Panc1 (cell line): ENCODE measurements around the gene FAM240B. TPM values are rescaled to one million over a fixed set of nuclear protein-coding genes. Genes with fewer than 3 reads are reported as not detected.

ENCODE experiments used
- ATAC-seq: fragments of 200-7000 bp; cut with Tn5 transposase; 2 replicates; pipeline ENCODE4 v1.9.1; 2020; ENCODE audit warnings: mild to moderate bottlenecking, moderate library complexity
- BruUV-seq: library from RNA; stranded (reverse); fragments of 400-500 nt; replicated peaks from 2 replicates; lab custom pipeline; 2021; lab: Mats Ljungman, UMichigan
- CTCF ChIA-PET: fragments of 300-600 bp; sonication (Branson Sonifier 250); formaldehyde crosslinking; loops from one replicate; lab custom pipeline; 2022; ENCODE audit warnings: antibody characterized with exemption; lab: Charles Lee
- POLR2A ChIA-PET: fragments of 300-600 bp; sonication (Branson Sonifier 250); formaldehyde crosslinking; loops from one replicate; lab custom pipeline; 2022; ENCODE audit warnings: antibody characterized with exemption; lab: Charles Lee
- DNase-seq: peaks from one replicate; pipeline ENCODE4 v3.0.0-alpha.2; 2010; ENCODE audit warnings: low read depth, low spot score
- H3K27ac ChIP-seq: 2 replicates; pipeline ENCODE4 v1.5.1; 2011; ENCODE audit warnings: mild to moderate bottlenecking, low read length, inconsistent platforms
- H3K27me3 ChIP-seq: fragments of 200-500 bp; sonication (Bioruptor generic); 2 replicates; pipeline ENCODE4 v1.6.0; 2014; ENCODE audit warnings: low read length, inconsistent platforms; ENCODE audit not compliant: control insufficient read depth, insufficient read depth
- H3K36me3 ChIP-seq: fragments of 200-500 bp; sonication (Bioruptor generic); 2 replicates; pipeline ENCODE4 v1.5.1; 2014; ENCODE audit warnings: inconsistent platforms, mild to moderate bottlenecking, low read length, moderate library complexity; ENCODE audit not compliant: control insufficient read depth, insufficient read depth
- H3K4me1 ChIP-seq: 2 replicates; pipeline ENCODE4 v1.5.1; 2011; ENCODE audit warnings: inconsistent platforms, mild to moderate bottlenecking, low read length, moderate library complexity; ENCODE audit not compliant: control insufficient read depth, insufficient read depth
- H3K4me3 ChIP-seq, 2 experiments: 2 replicates each; pipeline ENCODE4 v1.5.1; 2011 to 2012; ENCODE audit warnings: low read depth in 2 of 2, low read length in 2 of 2, mild to moderate bottlenecking in 2 of 2, inconsistent platforms in 1 of 2, moderate library complexity in 1 of 2
- H3K9me3 ChIP-seq: fragments of 200-500 bp; sonication (Bioruptor generic); 2 replicates; pipeline ENCODE4 v1.5.1; 2014; ENCODE audit warnings: low read depth, mild to moderate bottlenecking, inconsistent platforms, low read length, moderate library complexity; ENCODE audit not compliant: control insufficient read depth, insufficient read depth
- CTCF ChIP-seq: fragments of 450-650 bp; IDR thresholded peaks from 2 replicates; pipeline ENCODE4 v1.5.1; 2017; ENCODE audit warnings: mild to moderate bottlenecking
- POLR2AphosphoS5 ChIP-seq: IDR thresholded peaks from 2 replicates; pipeline ENCODE4 v1.6.1; 2012; ENCODE audit warnings: mild to moderate bottlenecking, low read depth, low read length, moderate library complexity
- SIN3A ChIP-seq: IDR thresholded peaks from 2 replicates; pipeline ENCODE4 v1.6.1; 2012; ENCODE audit warnings: low read depth, mild to moderate bottlenecking, low read length, moderate library complexity, borderline replicate concordance; ENCODE audit not compliant: insufficient read depth
- TCF7L2 ChIP-seq: IDR thresholded peaks from 2 replicates; pipeline ENCODE4 v1.6.1; 2011; ENCODE audit warnings: mild to moderate bottlenecking, low read depth, low read length, inconsistent platforms
- in situ Hi-C: cut with HindIII; loops from 2 replicates; pipeline ENCODE4 v1.10.0; 2016; ENCODE audit warnings: low sequenced_read_pairs, low pct_unique_long_range_greater_than_20kb
- intact Hi-C: fragments of 100-400 bp; cut with micrococcal nuclease; formaldehyde crosslinking; loops from one replicate; pipeline ENCODE4 v1.10.0; 2022; ENCODE audit not compliant: unreplicated experiment
- total RNA-seq: library from RNA; stranded (reverse); gene quantifications from one replicate; pipeline ENCODE4 v1.2.1, GENCODE V29; 2021; ENCODE audit not compliant: unreplicated experiment
- TF ChIP-seq, protein P1 (sequence below), 2 experiments: IDR thresholded peaks; 2 replicates each; pipeline ENCODE4 v1.6.1; 2011 to 2012; ENCODE audit warnings: low read depth in 2 of 2, control low read depth in 1 of 2, low read length in 1 of 2, mild to moderate bottlenecking in 1 of 2, moderate library complexity in 1 of 2; ENCODE audit not compliant: insufficient read depth in 1 of 2

FAM240B gene
- total RNA-seq, 1 experiment from 2014 or later: not detected

DNA sequence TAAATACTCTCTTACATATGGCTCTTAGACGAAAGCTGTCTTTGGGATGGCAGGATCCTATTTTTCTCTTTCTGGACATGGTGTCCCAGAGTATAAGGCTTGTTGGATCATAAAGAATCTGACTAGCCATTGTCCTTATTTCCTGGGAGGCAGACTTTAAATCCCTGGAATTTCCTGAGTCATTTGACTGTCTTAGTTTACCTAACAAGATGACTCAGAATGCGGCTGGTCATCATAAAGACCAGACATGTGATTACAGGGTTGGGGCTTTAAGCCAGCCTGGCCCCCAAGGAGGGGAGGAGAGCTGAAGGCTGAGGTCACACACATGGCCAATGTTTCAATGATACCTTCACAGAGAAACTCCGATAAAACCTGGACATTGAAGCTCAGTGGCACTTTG, 37.2 kb downstream of the FAM240B start:
- no peaks in the 10 kb centered on the region for H3K9me3 ChIP-seq
- ATAC-seq: peak; percentile 61
- DNase-seq: peak; percentile 75
- no peaks in the 10 kb centered on the region for H3K27me3 ChIP-seq
- no peak overlapping the region for H3K4me3 ChIP-seq
- intact Hi-C loops: no loop called here
- TF ChIP-seq POLR2AphosphoS5: no peak
- TF ChIP-seq, protein P1, sequence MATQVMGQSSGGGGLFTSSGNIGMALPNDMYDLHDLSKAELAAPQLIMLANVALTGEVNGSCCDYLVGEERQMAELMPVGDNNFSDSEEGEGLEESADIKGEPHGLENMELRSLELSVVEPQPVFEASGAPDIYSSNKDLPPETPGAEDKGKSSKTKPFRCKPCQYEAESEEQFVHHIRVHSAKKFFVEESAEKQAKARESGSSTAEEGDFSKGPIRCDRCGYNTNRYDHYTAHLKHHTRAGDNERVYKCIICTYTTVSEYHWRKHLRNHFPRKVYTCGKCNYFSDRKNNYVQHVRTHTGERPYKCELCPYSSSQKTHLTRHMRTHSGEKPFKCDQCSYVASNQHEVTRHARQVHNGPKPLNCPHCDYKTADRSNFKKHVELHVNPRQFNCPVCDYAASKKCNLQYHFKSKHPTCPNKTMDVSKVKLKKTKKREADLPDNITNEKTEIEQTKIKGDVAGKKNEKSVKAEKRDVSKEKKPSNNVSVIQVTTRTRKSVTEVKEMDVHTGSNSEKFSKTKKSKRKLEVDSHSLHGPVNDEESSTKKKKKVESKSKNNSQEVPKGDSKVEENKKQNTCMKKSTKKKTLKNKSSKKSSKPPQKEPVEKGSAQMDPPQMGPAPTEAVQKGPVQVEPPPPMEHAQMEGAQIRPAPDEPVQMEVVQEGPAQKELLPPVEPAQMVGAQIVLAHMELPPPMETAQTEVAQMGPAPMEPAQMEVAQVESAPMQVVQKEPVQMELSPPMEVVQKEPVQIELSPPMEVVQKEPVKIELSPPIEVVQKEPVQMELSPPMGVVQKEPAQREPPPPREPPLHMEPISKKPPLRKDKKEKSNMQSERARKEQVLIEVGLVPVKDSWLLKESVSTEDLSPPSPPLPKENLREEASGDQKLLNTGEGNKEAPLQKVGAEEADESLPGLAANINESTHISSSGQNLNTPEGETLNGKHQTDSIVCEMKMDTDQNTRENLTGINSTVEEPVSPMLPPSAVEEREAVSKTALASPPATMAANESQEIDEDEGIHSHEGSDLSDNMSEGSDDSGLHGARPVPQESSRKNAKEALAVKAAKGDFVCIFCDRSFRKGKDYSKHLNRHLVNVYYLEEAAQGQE (IDR thresholded peaks at IDR 0.05; ENCODE audit: insufficient read depth in 1 of 2, low read depth in 2 of 2, low read length in 1 of 2): no peak
- no peak for TF ChIP-seq CTCF
- no peak for TF ChIP-seq TCF7L2
- no peak for TF ChIP-seq SIN3A
- CTCF ChIA-PET: no interaction called here
- peak overlapping the region; percentile 71 for H3K27ac ChIP-seq
- in situ Hi-C loops: no loop called here
- BruUV-seq: no TSS peak
- no peaks in the 10 kb centered on the region for H3K36me3 ChIP-seq
- POLR2A ChIA-PET: no interaction called here
- peaks cover 16% of the 10 kb centered on the region for H3K4me1 ChIP-seq

DNA sequence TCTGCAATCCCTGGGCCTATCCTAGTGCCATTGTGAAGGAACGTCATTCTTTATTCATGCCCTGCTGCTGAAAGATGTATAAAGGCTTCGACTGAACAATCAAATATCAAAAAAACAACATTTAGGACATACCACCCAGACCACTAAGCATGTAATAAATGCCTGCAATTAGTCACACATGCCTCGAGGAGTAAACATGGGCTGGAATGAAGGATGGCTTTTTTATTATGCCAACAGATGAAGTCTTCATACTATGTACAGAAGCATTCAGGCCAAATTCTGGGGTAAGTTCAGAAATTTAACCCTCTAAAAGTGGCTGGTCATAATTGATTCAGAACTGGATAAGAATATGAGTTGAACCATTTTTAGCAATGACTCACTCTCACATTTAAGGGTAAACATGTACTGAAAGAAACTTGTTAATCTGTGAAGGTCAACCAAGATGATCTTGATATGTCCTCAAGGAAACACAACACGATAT, 38.1 kb downstream of the FAM240B start:
- intact Hi-C loops (no loop called here), in situ Hi-C loops (no loop called here)
- ATAC-seq: peak; percentile 76
- no peak for TF ChIP-seq SIN3A
- TF ChIP-seq, protein P1 (IDR thresholded peaks at IDR 0.05; ENCODE audit: insufficient read depth in 1 of 2, low read depth in 2 of 2, low read length in 1 of 2): no peak
- no peak for TF ChIP-seq CTCF
- TF ChIP-seq POLR2AphosphoS5: no peak
- no peak for TF ChIP-seq TCF7L2
- DNase-seq: peak; percentile 32
- POLR2A ChIA-PET: no interaction called here
- Histone ChIP-seq H3K27ac (peak overlapping the region; percentile 71), H3K4me3 (no peak overlapping the region), H3K9me3 (no peaks in the 10 kb centered on the region), H3K27me3 (no peaks in the 10 kb centered on the region), H3K36me3 (no peaks in the 10 kb centered on the region), H3K4me1 (peaks cover 9% of the 10 kb centered on the region)
- CTCF ChIA-PET: no interaction called here
- BruUV-seq: no TSS peak
